Ascending aorta (tissue), 2 donors: ENCODE results near the gene C8G. TPM values are rescaled to one million over a fixed set of nuclear protein-coding genes. Genes with fewer than 3 reads are reported as not detected.

ENCODE experiments used
- DNase-seq, 2 donors: peaks; one replicate each; pipeline ENCODE4 v3.0.0-alpha.2; 2019; ENCODE audit warnings: low spot score in 2 of 2
- H3K27ac ChIP-seq, 2 donors: fragments of 200-600 bp; sonication (generic); one replicate each; pipeline ENCODE4 v1.5.1; 2016 to 2017; ENCODE audit warnings: mild to moderate bottlenecking in 1 of 2
- H3K27me3 ChIP-seq: fragments of 200-600 bp; sonication (generic); one replicate; pipeline ENCODE4 v1.5.1; 2017
- H3K36me3 ChIP-seq, 2 donors: fragments of 200-600 bp; sonication (generic); one replicate each; pipeline ENCODE4 v1.5.1; 2016
- H3K4me1 ChIP-seq, 2 donors: fragments of 200-600 bp; sonication (generic); one replicate each; pipeline ENCODE4 v1.5.1; 2016 to 2017; ENCODE audit warnings: mild to moderate bottlenecking in 1 of 2
- H3K4me3 ChIP-seq, 2 donors: fragments of 200-600 bp; sonication (generic); one replicate each; pipeline ENCODE4 v1.5.1; 2016 to 2017; ENCODE audit warnings: mild to moderate bottlenecking in 1 of 2
- H3K9me3 ChIP-seq, 2 donors: fragments of 200-600 bp; sonication (generic); one replicate each; pipeline ENCODE4 v1.5.1; 2016
- intact Hi-C: fragments of 100-400 bp; cut with DNase I; formaldehyde crosslinking; loops from one replicate; pipeline ENCODE4 v1.15.1; 2023
- total RNA-seq: library from RNA; depleted of rRNA; stranded (reverse); fragments of >200 nt; gene quantifications from one replicate; pipeline ENCODE4 v1.1.0, GENCODE V29; 2016
- TF ChIP-seq, protein P1 (sequence below), 3 experiments: fragments of 200-600 bp in 2 of 3; fragments of 450-650 bp in 1 of 3; sonication (generic) in 2 of 3; IDR thresholded peaks; one replicate each; pipeline ENCODE4 v1.5.1; 2016 to 2019; ENCODE audit warnings: antibody characterized with exemption in 3 of 3, mild to moderate bottlenecking in 1 of 3, moderate library complexity in 1 of 3

C8G gene
- total RNA-seq, 1 donor from 2014 or later = 8.6 TPM

- Histone ChIP-seq H3K9me3 (no peaks in the 10 kb centered on the region), H3K36me3 (peaks cover 40 to 43% of the 10 kb centered on the region in 2 donors), H3K27me3 (no peaks in the 10 kb centered on the region), H3K4me1 (peaks cover 6 to 14% of the 10 kb centered on the region in 2 donors), H3K27ac (peak overlapping the region; percentile 9 to 16), H3K4me3 (no peak overlapping the region)
- intact Hi-C loops = loop anchor here (5.0 kb wide), 1 partner anchor 133 kb away; the partner anchor contains the start of gene RABL6
- DNase-seq = no peak
- TF ChIP-seq, protein P1, sequence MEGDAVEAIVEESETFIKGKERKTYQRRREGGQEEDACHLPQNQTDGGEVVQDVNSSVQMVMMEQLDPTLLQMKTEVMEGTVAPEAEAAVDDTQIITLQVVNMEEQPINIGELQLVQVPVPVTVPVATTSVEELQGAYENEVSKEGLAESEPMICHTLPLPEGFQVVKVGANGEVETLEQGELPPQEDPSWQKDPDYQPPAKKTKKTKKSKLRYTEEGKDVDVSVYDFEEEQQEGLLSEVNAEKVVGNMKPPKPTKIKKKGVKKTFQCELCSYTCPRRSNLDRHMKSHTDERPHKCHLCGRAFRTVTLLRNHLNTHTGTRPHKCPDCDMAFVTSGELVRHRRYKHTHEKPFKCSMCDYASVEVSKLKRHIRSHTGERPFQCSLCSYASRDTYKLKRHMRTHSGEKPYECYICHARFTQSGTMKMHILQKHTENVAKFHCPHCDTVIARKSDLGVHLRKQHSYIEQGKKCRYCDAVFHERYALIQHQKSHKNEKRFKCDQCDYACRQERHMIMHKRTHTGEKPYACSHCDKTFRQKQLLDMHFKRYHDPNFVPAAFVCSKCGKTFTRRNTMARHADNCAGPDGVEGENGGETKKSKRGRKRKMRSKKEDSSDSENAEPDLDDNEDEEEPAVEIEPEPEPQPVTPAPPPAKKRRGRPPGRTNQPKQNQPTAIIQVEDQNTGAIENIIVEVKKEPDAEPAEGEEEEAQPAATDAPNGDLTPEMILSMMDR (IDR thresholded peaks at IDR 0.05) = no peak
Observed at GRCh38 chr9:136939996-136940525, 5.0 kb upstream of the C8G start.

- Histone ChIP-seq H3K36me3 (peaks cover 40 to 43% of the 10 kb centered on the region in 2 donors), H3K4me3 (no peak overlapping the region), H3K27ac (no peak overlapping the region), H3K9me3 (no peaks in the 10 kb centered on the region), H3K27me3 (no peaks in the 10 kb centered on the region), H3K4me1 (peaks cover 6 to 14% of the 10 kb centered on the region in 2 donors)
- TF ChIP-seq, protein P1 (IDR thresholded peaks at IDR 0.05) = no peak
- intact Hi-C loops = loop anchor here (5.0 kb wide), 1 partner anchor 133 kb away; the partner anchor contains the start of gene RABL6
- DNase-seq = no peak
Observed at GRCh38 chr9:136940526-136941230, 4.4 kb upstream of the C8G start.

DNA sequence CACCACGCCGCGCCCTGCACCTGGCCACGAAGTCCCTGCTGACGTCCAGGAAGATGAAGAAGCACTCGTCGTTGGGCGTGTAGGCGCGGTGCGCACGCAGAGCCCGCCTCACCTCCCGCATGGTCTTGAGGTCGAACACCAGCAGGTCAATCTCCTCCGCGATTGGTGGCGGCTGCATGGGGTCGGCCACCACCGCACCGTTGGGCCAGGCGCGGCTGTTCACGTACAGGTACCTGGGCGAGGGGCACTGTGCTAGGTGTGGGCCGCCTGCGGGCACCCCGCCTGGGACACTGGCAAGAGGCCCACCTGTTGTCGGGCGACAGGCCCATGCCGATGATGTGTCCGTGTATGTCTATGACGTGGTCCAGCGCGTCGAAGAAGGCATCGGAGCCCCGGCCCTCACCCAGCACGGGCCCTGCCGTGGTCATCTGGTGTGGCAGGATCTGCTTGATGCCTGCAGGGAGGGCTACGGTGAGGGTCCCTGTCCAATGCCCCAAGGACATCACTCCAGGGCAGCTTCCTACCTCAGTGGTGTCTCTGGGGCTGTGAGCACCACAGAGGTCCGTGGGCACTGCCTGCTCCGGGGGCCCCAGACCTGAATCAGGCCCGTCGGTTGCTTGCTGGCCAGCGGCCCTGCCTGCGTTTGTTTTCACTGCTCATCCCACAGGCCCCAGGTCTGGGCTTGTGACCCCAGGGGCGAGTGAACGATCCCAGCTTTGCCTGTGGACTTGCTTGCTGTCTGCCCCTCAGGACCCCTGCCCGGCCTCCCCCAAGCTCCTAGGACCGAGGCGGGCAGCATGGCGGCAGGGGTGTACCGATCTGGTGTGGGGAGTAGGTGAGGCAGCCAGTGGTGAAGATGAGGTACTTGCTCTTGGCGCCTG lies 3.6 kb upstream of the C8G start:
- TF ChIP-seq, protein P1 (IDR thresholded peaks at IDR 0.05) = no peak
- intact Hi-C loops = loop anchor here (5.0 kb wide), 1 partner anchor 134 kb away; the partner anchor contains the start of gene RABL6
- no peak for DNase-seq

DNA sequence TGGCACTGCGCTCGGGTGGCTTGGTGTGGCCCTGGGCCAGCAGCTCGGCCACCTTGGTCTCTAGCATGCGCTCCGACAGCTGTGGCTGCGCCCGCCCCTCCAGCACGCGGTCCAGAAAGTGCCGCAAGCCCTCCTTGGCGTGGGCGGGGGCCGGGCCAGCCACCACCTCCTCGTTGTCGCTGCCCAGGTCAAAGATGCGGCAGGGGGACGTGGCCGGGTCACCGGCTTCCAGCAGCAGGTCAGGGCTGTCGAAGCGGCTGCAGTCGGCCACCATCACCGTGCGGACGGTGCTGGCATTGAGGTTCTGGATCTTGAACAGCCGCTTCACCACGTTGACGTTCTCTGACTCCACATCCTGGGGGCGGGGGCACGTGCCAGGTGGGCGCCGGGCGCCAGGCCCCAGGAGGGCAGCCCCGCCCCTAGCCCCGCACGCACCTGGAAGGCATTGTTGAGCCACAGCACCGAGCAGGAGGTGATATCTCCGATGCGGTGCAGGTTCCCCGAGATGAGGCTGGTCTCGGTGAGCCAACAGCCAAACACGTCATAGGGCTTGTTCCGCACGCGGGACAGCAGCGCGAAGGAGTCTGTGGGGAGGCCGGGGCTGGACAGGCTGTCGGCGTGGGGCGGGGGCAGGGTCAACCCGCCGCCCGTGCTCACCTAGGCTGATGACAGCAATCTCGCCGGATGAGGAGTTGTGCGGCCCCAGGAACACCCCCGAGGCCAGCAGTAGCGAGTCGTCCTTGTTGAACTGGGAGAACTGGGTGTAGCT lies 2.7 kb upstream of the C8G start:
- TF ChIP-seq, protein P1 (IDR thresholded peaks at IDR 0.05) = no peak
- intact Hi-C loops = loop anchor here (5.0 kb wide), 1 partner anchor 135 kb away; the partner anchor contains the start of gene RABL6

More for the DNA sequence above, 3.6 kb upstream of the C8G start:
- Histone ChIP-seq H3K4me1 (peaks cover 6 to 14% of the 10 kb centered on the region in 2 donors), H3K27ac (no peak overlapping the region), H3K9me3 (no peaks in the 10 kb centered on the region), H3K27me3 (no peaks in the 10 kb centered on the region), H3K36me3 (peaks cover 40 to 43% of the 10 kb centered on the region in 2 donors), H3K4me3 (no peak overlapping the region)

DNA sequence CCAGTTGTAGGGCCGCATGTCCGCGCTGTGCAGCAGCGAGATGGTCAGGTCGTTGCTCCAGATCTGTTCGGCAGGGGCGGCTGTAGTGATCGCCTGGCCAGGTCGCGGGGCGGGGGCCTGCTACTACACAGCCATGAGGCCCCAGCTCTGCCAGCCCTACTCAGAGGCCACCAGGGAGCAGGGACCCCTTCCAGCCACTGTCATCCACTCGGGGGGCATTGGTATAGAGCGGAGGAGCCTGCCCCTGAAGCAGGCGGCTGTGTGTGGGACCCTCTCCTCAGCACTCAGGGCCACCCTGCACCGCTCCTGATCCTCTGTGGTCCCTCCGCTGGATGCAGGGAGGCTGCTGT lies 2.2 kb upstream of the C8G start:
- intact Hi-C loops = loop anchor here (5.0 kb wide), 1 partner anchor 136 kb away; the partner anchor contains the start of gene RABL6
- DNase-seq = no peak
- Histone ChIP-seq H3K9me3 (no peaks in the 10 kb centered on the region), H3K27ac (no peak overlapping the region), H3K36me3 (peaks cover 40 to 41% of the 10 kb centered on the region in 2 donors), H3K4me1 (peaks cover 6 to 14% of the 10 kb centered on the region in 2 donors), H3K27me3 (no peaks in the 10 kb centered on the region), H3K4me3 (peak overlapping the region; percentile 88 to 90)
- TF ChIP-seq, protein P1 (IDR thresholded peaks at IDR 0.05) = no peak

More for the DNA sequence above, 2.7 kb upstream of the C8G start:
- no peaks in the 10 kb centered on the region for H3K9me3 ChIP-seq
- DNase-seq = no peak
- H3K27me3 ChIP-seq = no peaks in the 10 kb centered on the region
- H3K36me3 ChIP-seq = peaks cover 40 to 43% of the 10 kb centered on the region in 2 donors
- peaks cover 6 to 14% of the 10 kb centered on the region in 2 donors for H3K4me1 ChIP-seq
- H3K4me3 ChIP-seq = peak overlapping the region in 1 of 2 donors; percentile 88
- H3K27ac ChIP-seq = no peak overlapping the region
